Fibroblast of lung (primary cell): Measurements from ENCODE around the gene RIN3. TPM values are rescaled to one million over a fixed set of nuclear protein-coding genes. Genes with fewer than 3 reads are reported as not detected.

ENCODE experiments used
- DNase-seq, 2 donors: peaks; one replicate each; pipeline versions ENCODE4 v3.0.0 to v3.0.0-alpha.2; 2010; ENCODE audit warnings: low read depth in 2 of 2
- H2AFZ ChIP-seq: 2 replicates; pipeline ENCODE4 v1.5.1; 2012; ENCODE audit warnings: low read length, control low read depth, inconsistent platforms
- H3K27ac ChIP-seq: 2 replicates; pipeline ENCODE4 v1.5.1; 2011; ENCODE audit warnings: low read length, control low read depth; ENCODE audit not compliant: insufficient read depth
- H3K27me3 ChIP-seq: 2 replicates; pipeline ENCODE4 v1.5.1; 2011; ENCODE audit warnings: mild to moderate bottlenecking, low read length; ENCODE audit not compliant: control insufficient read depth, insufficient read depth
- H3K36me3 ChIP-seq: 2 replicates; pipeline ENCODE4 v1.5.1; 2011; ENCODE audit warnings: low read length; ENCODE audit not compliant: control insufficient read depth, insufficient read depth
- H3K4me1 ChIP-seq: 2 replicates; pipeline ENCODE4 v1.5.1; 2011; ENCODE audit warnings: low read length; ENCODE audit not compliant: control insufficient read depth, insufficient read depth; ENCODE audit errors: extremely low read depth
- H3K4me2 ChIP-seq: 2 replicates; pipeline ENCODE4 v1.5.1; 2011; ENCODE audit warnings: low read length, control low read depth; ENCODE audit not compliant: insufficient read depth; ENCODE audit errors: extremely low read depth
- H3K4me3 ChIP-seq, 4 experiments: fragments of 200-600 bp in 1 of 4; sonication (generic) in 1 of 4; replicated peaks in 1 of 4; 2 replicates each; pipeline ENCODE4 v1.5.1; 2011 to 2016; ENCODE audit warnings: low read length in 4 of 4, low read depth in 3 of 4, mild to moderate bottlenecking in 3 of 4, control low read depth in 2 of 4, inconsistent platforms in 1 of 4, mixed read lengths in 1 of 4; ENCODE audit not compliant: insufficient read depth in 1 of 4; ENCODE audit errors: control extremely low read depth in 1 of 4
- H3K79me2 ChIP-seq: 2 replicates; pipeline ENCODE4 v1.5.1; 2012; ENCODE audit warnings: mild to moderate bottlenecking, low read length, inconsistent platforms; ENCODE audit not compliant: control insufficient read depth, insufficient read depth
- H3K9ac ChIP-seq: 2 replicates; pipeline ENCODE4 v1.5.1; 2011; ENCODE audit warnings: mild to moderate bottlenecking, low read length, control low read depth; ENCODE audit not compliant: insufficient read depth
- H3K9me3 ChIP-seq: 2 replicates; pipeline ENCODE4 v1.5.1; 2012; ENCODE audit warnings: low read depth, low read length; ENCODE audit not compliant: control insufficient read depth, insufficient read depth
- H4K20me1 ChIP-seq: 2 replicates; pipeline ENCODE4 v1.5.1; 2011; ENCODE audit warnings: low read length; ENCODE audit not compliant: control insufficient read depth, insufficient read depth; ENCODE audit errors: extremely low read depth
- CTCF ChIP-seq, 2 donors: IDR thresholded peaks in 1 of 2; conservative IDR thresholded peaks in 1 of 2; 1 replicate in 1 of 2; 2 replicates in 1 of 2; pipeline ENCODE4 v1.5.1; 2011 to 2012; ENCODE audit warnings: low read length in 2 of 2, control low read depth in 1 of 2, inconsistent platforms in 1 of 2, low read depth in 1 of 2, mild to moderate bottlenecking in 1 of 2
- EZH2 ChIP-seq: IDR thresholded peaks from 2 replicates; pipeline ENCODE4 v1.5.1; 2012; ENCODE audit warnings: low read length, control low read depth, mild to moderate bottlenecking; ENCODE audit errors: missing control alignments
- polyA plus RNA-seq, 2 donors: library from polyadenylated mRNA; depleted of rRNA in 1 of 2; stranded (reverse) in 1 of 2; unstranded in 1 of 2; fragments of >200 nt; gene quantifications; 2 replicates each; pipeline ENCODE4 v1.2.1, GENCODE V29; 2011 to 2012; ENCODE audit warnings: missing spikeins in 1 of 2
- total RNA-seq: library from RNA; depleted of rRNA; stranded (reverse); fragments of >200 nt; gene quantifications from 2 replicates; pipeline ENCODE4 v1.2.1, GENCODE V29; 2014

The RIN3 gene
- total and polyA plus RNA-seq, 2 donors (not counting 1 experiment from before 2014, with no cell fraction given): 8.9 to 9.2 TPM

DNA sequence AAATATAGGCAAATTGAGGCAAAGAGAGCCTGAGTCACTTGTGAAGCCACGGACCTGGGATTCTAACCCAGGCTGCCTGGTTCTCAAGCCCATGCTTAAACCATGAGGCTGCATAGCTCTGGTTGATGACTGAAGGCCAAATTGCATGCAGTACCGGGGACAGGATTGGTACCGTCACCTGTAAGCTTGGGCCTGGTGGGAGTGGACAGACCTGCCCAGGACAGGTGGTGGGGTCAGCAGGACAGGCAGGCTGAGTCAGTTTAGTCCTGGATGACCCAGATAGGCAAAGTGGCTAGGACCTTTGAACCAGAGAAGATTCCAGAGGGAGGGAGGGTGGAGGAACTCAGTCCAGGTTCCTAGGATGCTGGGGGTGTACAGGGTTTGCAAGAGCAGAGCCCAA, 25.8 kb downstream of the RIN3 start:
- Histone ChIP-seq H3K9me3 (no peaks in the 10 kb centered on the region), H3K9ac (peak overlapping the region; percentile 66), H3K27ac (peak overlapping the region; percentile 92), H3K4me2 (peak overlapping the region; percentile 59), H3K36me3 (no peaks in the 10 kb centered on the region), H4K20me1 (no peaks in the 10 kb centered on the region), H3K27me3 (no peaks in the 10 kb centered on the region), H2AFZ (no peak overlapping the region), H3K4me1 (peaks cover 23% of the 10 kb centered on the region), H3K79me2 (peaks cover 24% of the 10 kb centered on the region), H3K4me3 (no peak overlapping the region)
- no peak for DNase-seq
- TF ChIP-seq CTCF (conservative IDR thresholded peaks at IDR 0.05 in 1 of 2, IDR thresholded peaks at IDR 0.05 in 1 of 2; ENCODE audit: low read depth in 1 of 2, low read length in 2 of 2): no peak
- no peak for TF ChIP-seq EZH2

GRCh38 chr14:92539875-92540274, 26.3 kb downstream of the RIN3 start:
- H2AFZ ChIP-seq: no peak overlapping the region
- TF ChIP-seq CTCF (conservative IDR thresholded peaks at IDR 0.05 in 1 of 2, IDR thresholded peaks at IDR 0.05 in 1 of 2; ENCODE audit: low read depth in 1 of 2, low read length in 2 of 2): no peak
- no peak for TF ChIP-seq EZH2
- H3K4me2 ChIP-seq: peak overlapping the region; percentile 59
- peak overlapping the region in 1 of 4 experiments; percentile 2 for H3K4me3 ChIP-seq
- peak overlapping the region; percentile 66 for H3K9ac ChIP-seq
- H3K79me2 ChIP-seq: peaks cover 24% of the 10 kb centered on the region
- H3K4me1 ChIP-seq: peaks cover 23% of the 10 kb centered on the region
- no peaks in the 10 kb centered on the region for H3K9me3 ChIP-seq
- H4K20me1 ChIP-seq: no peaks in the 10 kb centered on the region
- H3K27ac ChIP-seq: peak overlapping the region; percentile 92
- H3K27me3 ChIP-seq: no peaks in the 10 kb centered on the region
- no peaks in the 10 kb centered on the region for H3K36me3 ChIP-seq
- DNase-seq: peak in 1 of 2 donors; percentile 82

GRCh38 chr14:92540472-92541048, 27.0 kb downstream of the RIN3 start:
- Histone ChIP-seq H3K4me1 (peaks cover 23% of the 10 kb centered on the region), H3K36me3 (no peaks in the 10 kb centered on the region), H3K27me3 (no peaks in the 10 kb centered on the region), H4K20me1 (no peaks in the 10 kb centered on the region), H3K4me3 (peak overlapping the region in 1 of 4 experiments; percentile 2), H3K9ac (peak overlapping the region; percentile 66), H3K4me2 (peak overlapping the region; percentile 59), H3K9me3 (no peaks in the 10 kb centered on the region), H2AFZ (no peak overlapping the region), H3K79me2 (peaks cover 24% of the 10 kb centered on the region), H3K27ac (peak overlapping the region; percentile 92)
- no peak for TF ChIP-seq EZH2
- TF ChIP-seq CTCF (conservative IDR thresholded peaks at IDR 0.05 in 1 of 2, IDR thresholded peaks at IDR 0.05 in 1 of 2; ENCODE audit: low read depth in 1 of 2, low read length in 2 of 2): no peak
- DNase-seq: peak; percentile 100
